GM12878 (cell line): ENCODE data around the gene ABCB9. TPM values are rescaled to one million over a fixed set of nuclear protein-coding genes. Genes with fewer than 3 reads are reported as not detected.

Experiments used
- ATAC-seq: fragments of 200-7000 bp; cut with Tn5 transposase; 3 replicates; pipeline ENCODE4 v1.9.1; 2020; ENCODE audit warnings: mild to moderate bottlenecking, moderate library complexity
- BruUV-seq: library from RNA; stranded (reverse); fragments of 400-500 nt; replicated peaks from 2 replicates; lab custom pipeline; 2021; lab: Mats Ljungman, UMichigan
- CTCF ChIA-PET: fragments of 300-600 bp; sonication (Branson Sonifier 250); formaldehyde crosslinking; extraction: SDS; loops from one replicate; lab custom pipeline; 2021; ENCODE audit warnings: inconsistent platforms; lab: Yijun Ruan, JAX
- POLR2A ChIA-PET: fragments of 350-600 bp; formaldehyde crosslinking; extraction: SDS; loops from one replicate; lab custom pipeline; 2021; ENCODE audit warnings: inconsistent platforms; lab: Charles Lee
- RAD21 ChIA-PET: fragments of 300-600 bp; sonication (Branson Sonifier 250); formaldehyde crosslinking; loops from one replicate; lab custom pipeline; 2023; ENCODE audit warnings: antibody characterized with exemption; ENCODE audit not compliant: unreplicated experiment; lab: Charles Lee
- SMC1A ChIA-PET: fragments of 300-600 bp; sonication (Branson Sonifier 250); formaldehyde crosslinking; loops from one replicate; lab custom pipeline; 2023; ENCODE audit not compliant: unreplicated experiment, uncharacterized antibody; lab: Charles Lee
- DNase-seq: peaks from one replicate; pipeline ENCODE4 v3.0.0-alpha.2; 2011; ENCODE audit warnings: low read depth, low spot score
- FAIRE-seq: peaks from 3 replicates; lab custom pipeline; 2011; peaks lifted over from hg19 to GRCh38; lab: Jason Lieb, UNC
- H2AFZ ChIP-seq: 2 replicates; pipeline ENCODE4 v1.6.0; 2011; ENCODE audit warnings: low read depth, low read length, control low read depth; ENCODE audit not compliant: control insufficient read depth
- H3K27ac ChIP-seq: 2 replicates; pipeline ENCODE4 v1.5.1; 2011; ENCODE audit warnings: control low read depth; ENCODE audit not compliant: control insufficient read depth, insufficient read depth
- H3K27me3 ChIP-seq, 2 experiments: replicated peaks in 1 of 2; 2 replicates each; pipeline versions ENCODE4 v1.6.0 to v1.6.1; 2011; ENCODE audit warnings: low read length in 1 of 2; ENCODE audit not compliant: control insufficient read depth in 2 of 2, insufficient read depth in 2 of 2
- H3K36me3 ChIP-seq, 2 experiments: 2 replicates each; pipeline ENCODE4 v1.5.1; 2011; ENCODE audit warnings: low read length in 1 of 2; ENCODE audit not compliant: control insufficient read depth in 2 of 2, insufficient read depth in 2 of 2
- H3K4me1 ChIP-seq: 2 replicates; pipeline ENCODE4 v1.6.1; 2011; ENCODE audit warnings: mild to moderate bottlenecking, low read length, moderate library complexity, mixed read lengths; ENCODE audit not compliant: control insufficient read depth, insufficient read depth
- H3K4me2 ChIP-seq: 2 replicates; pipeline ENCODE4 v1.6.0; 2011; ENCODE audit warnings: control low read depth; ENCODE audit not compliant: control insufficient read depth, insufficient read depth
- H3K4me3 ChIP-seq: fragments of 200-600 bp; sonication (generic); 2 replicates; pipeline ENCODE4 v1.5.1; 2016
- H3K79me2 ChIP-seq: 2 replicates; pipeline ENCODE4 v1.6.0; 2011; ENCODE audit warnings: low read length; ENCODE audit not compliant: control insufficient read depth, insufficient read depth
- H3K9ac ChIP-seq: 2 replicates; pipeline ENCODE4 v1.8.0; 2011; ENCODE audit warnings: low read length, control low read depth, mixed read lengths; ENCODE audit not compliant: control insufficient read depth, insufficient read depth
- H3K9me3 ChIP-seq: replicated peaks from 3 replicates; pipeline ENCODE4 v1.5.1; 2011; ENCODE audit warnings: mild to moderate bottlenecking, low read length; ENCODE audit not compliant: control insufficient read depth, insufficient read depth
- H4K20me1 ChIP-seq: 2 replicates; pipeline ENCODE4 v1.6.0; 2011; ENCODE audit not compliant: control insufficient read depth, insufficient read depth
- ATF7 ChIP-seq: fragments of 450-650 bp; IDR thresholded peaks from 2 replicates; pipeline ENCODE4 v1.6.1; 2016; ENCODE audit warnings: low read depth, mild to moderate bottlenecking
- BCL11A ChIP-seq: IDR thresholded peaks from 2 replicates; pipeline ENCODE4 v1.6.1; 2011; ENCODE audit warnings: low read depth, low read length
- BHLHE40 ChIP-seq, 2 experiments: fragments of 450-650 bp in 1 of 2; IDR thresholded peaks; 2 replicates each; pipeline ENCODE4 v1.6.1; 2011 to 2017; ENCODE audit warnings: low read depth in 2 of 2, borderline replicate concordance in 1 of 2, improper control_type of control experiment in 1 of 2, low read length in 1 of 2, mild to moderate bottlenecking in 1 of 2
- BMI1 ChIP-seq: fragments of 450-650 bp; IDR thresholded peaks from 2 replicates; pipeline ENCODE4 v1.6.1; 2016; ENCODE audit warnings: mild to moderate bottlenecking, moderate library complexity, borderline replicate concordance
- CTCF ChIP-seq, 3 experiments: IDR thresholded peaks in 2 of 3; conservative IDR thresholded peaks in 1 of 3; 2 replicates each; pipeline ENCODE4 v1.5.1; 2011; ENCODE audit warnings: low read depth in 3 of 3, low read length in 3 of 3, mild to moderate bottlenecking in 3 of 3, control low read depth in 2 of 3, moderate library complexity in 2 of 3, inconsistent platforms in 1 of 3, mixed read lengths in 1 of 3; ENCODE audit not compliant: control insufficient read depth in 2 of 3, insufficient read depth in 1 of 3; ENCODE audit errors: extremely low read depth in 1 of 3
- E4F1 ChIP-seq: fragments of 450-650 bp; IDR thresholded peaks from 2 replicates; pipeline ENCODE4 v1.6.1; 2018; ENCODE audit warnings: borderline replicate concordance, mild to moderate bottlenecking; ENCODE audit not compliant: partially characterized antibody
- ETV6 ChIP-seq, 2 experiments: fragments of 450-650 bp in 1 of 2; IDR thresholded peaks in 1 of 2; conservative IDR thresholded peaks in 1 of 2; 2 replicates each; pipeline ENCODE4 v1.6.1; 2014; ENCODE audit warnings: antibody characterized with exemption in 1 of 2, borderline replicate concordance in 1 of 2, low read depth in 1 of 2, mild to moderate bottlenecking in 1 of 2, moderate library complexity in 1 of 2
- FOS ChIP-seq: IDR thresholded peaks from 3 replicates; pipeline ENCODE4 v1.6.1; 2011; ENCODE audit warnings: borderline replicate concordance; ENCODE audit not compliant: insufficient read length; ENCODE audit errors: extremely low read depth
- FOXK2 ChIP-seq: fragments of 450-650 bp; IDR thresholded peaks from 2 replicates; pipeline ENCODE4 v1.6.1; 2017; ENCODE audit warnings: mild to moderate bottlenecking, moderate library complexity
- HDAC2 ChIP-seq: fragments of 200-600 bp; sonication (generic); IDR thresholded peaks from 2 replicates; pipeline ENCODE4 v1.6.1; 2017
- PAX5 ChIP-seq: IDR thresholded peaks from 2 replicates; pipeline ENCODE4 v1.6.1; 2011; ENCODE audit warnings: low read depth, low read length, borderline replicate concordance
- RFX5 ChIP-seq: IDR thresholded peaks from 2 replicates; pipeline ENCODE4 v1.6.1; 2011; ENCODE audit warnings: low read depth, low read length, improper control_type of control experiment
- SP1 ChIP-seq: IDR thresholded peaks from one replicate; pipeline ENCODE4 v1.6.1; 2011; ENCODE audit warnings: low read depth, low read length
- SUPT20H ChIP-seq: IDR thresholded peaks from 2 replicates; pipeline ENCODE4 v1.6.1; 2011; ENCODE audit warnings: low read depth, mild to moderate bottlenecking, low read length, moderate library complexity, borderline replicate concordance; ENCODE audit not compliant: control insufficient read depth
- TCF12 ChIP-seq: IDR thresholded peaks from 2 replicates; pipeline ENCODE4 v1.6.1; 2011; ENCODE audit warnings: low read depth, mild to moderate bottlenecking, low read length
- ZNF274 ChIP-seq: IDR thresholded peaks from one replicate; pipeline ENCODE4 v1.8.0; 2011; ENCODE audit not compliant: insufficient read length, insufficient read depth
- WGBS: methylation state at CpG from one replicate; pipeline ENCODE4 v1.1.6; 2016; ENCODE audit warnings: low lambda C conversion rate; ENCODE audit not compliant: insufficient replicate concordance, insufficient coverage; ENCODE audit errors: missing lambda C conversion rate; 5-methylcytosine and 5-hydroxymethylcytosine counted together
- in situ Hi-C: fragments of 300-500 bp; cut with MboI; formaldehyde crosslinking; loops from 9 replicates; pipeline ENCODE4 v1.14.3; 2018; ENCODE audit warnings: mixed read lengths
- intact Hi-C: fragments of 100-400 bp; cut with micrococcal nuclease; formaldehyde crosslinking; loops from one replicate; pipeline ENCODE4 v1.14.2; 2022; ENCODE audit not compliant: unreplicated experiment
- polyA plus RNA-seq, 11 experiments: library from polyadenylated mRNA; depleted of rRNA in 4 of 11; unstranded in 6 of 11; stranded (reverse) in 5 of 11; fragments of >200 nt; fragmentation: Nextera tagmentation in 4 of 11; fragmentation: Illumina TruSeq in 1 of 11; extraction: Ambion mirVana in 4 of 11; extraction: Trizol in 1 of 11; gene quantifications; 1 replicate in 1 of 11; 2 replicates in 10 of 11; pipeline versions ENCODE4 v1.2.1 to v1.2.3, GENCODE V29; 2011 to 2016; ENCODE audit warnings: inconsistent platforms in 2 of 11, missing spikeins in 2 of 11, low read depth in 1 of 11
- total RNA-seq, 4 experiments: library from RNA; depleted of rRNA in 3 of 4; stranded (reverse); fragments of >200 nt in 3 of 4; fragmentation: Illumina TruSeq in 1 of 4; extraction: Trizol in 1 of 4; gene quantifications; 2 replicates each; pipeline versions ENCODE4 v1.2.1 to v1.2.3, GENCODE V29; 2013 to 2021
- TF ChIP-seq, protein P1 (sequence below): fragments of 450-650 bp; IDR thresholded peaks from 2 replicates; pipeline ENCODE4 v1.6.1; 2017; ENCODE audit warnings: mild to moderate bottlenecking, moderate library complexity

The ABCB9 gene
- total and polyA plus RNA-seq, 10 of the 15 experiments (the other 5 are each of a cell fraction or from before 2014, with no cell fraction given): 0.37 to 4.9 (median 3.1) TPM

- DNase-seq: no peak
- no peaks in the 10 kb centered on the region; the same call in 2 of the 3 replicates for H3K9me3 ChIP-seq
- WGBS: 71% methylated on average over 9 of the region's 14 CpGs
- ChIA-PET POLR2A (no interaction called here), CTCF (no interaction called here), SMC1A (no interaction called here), RAD21 (interaction anchor here (2.1 kb wide), 1 partner anchor 28 kb away, joined by 5 read pairs; no protein-coding TSS in a partner anchor)
- FAIRE-seq: no peak
- no TSS peak for BruUV-seq
- no peak overlapping the region for H3K4me2 ChIP-seq
- no peak overlapping the region for H3K4me3 ChIP-seq
- intact Hi-C loops (no loop called here), in situ Hi-C loops (no loop called here)
- H3K79me2 ChIP-seq: no peaks in the 10 kb centered on the region
- no peak overlapping the region for H2AFZ ChIP-seq
- no peak overlapping the region for H3K9ac ChIP-seq
- no peaks in the 10 kb centered on the region for H3K36me3 ChIP-seq
- H3K4me1 ChIP-seq: peaks cover 37% of the 10 kb centered on the region
- H4K20me1 ChIP-seq: no peaks in the 10 kb centered on the region
- H3K27me3 ChIP-seq: no peaks in the 10 kb centered on the region
- H3K27ac ChIP-seq: no peak overlapping the region
- ATAC-seq: no peak
- TF ChIP-seq HDAC2: no peak
- TF ChIP-seq CTCF (IDR thresholded peaks at IDR 0.05 in 2 of 3, conservative IDR thresholded peaks at IDR 0.05 in 1 of 3; ENCODE audit: control insufficient read depth in 2 of 3, extremely low read depth in 1 of 3, insufficient read depth in 1 of 3, low read depth in 3 of 3, low read length in 3 of 3): no peak
- no peak for TF ChIP-seq ETV6 (conservative IDR thresholded peaks at IDR 0.05 in 1 of 2, IDR thresholded peaks at IDR 0.05 in 1 of 2; ENCODE audit: borderline replicate concordance in 1 of 2, low read depth in 1 of 2)
- no peak for TF ChIP-seq E4F1
- TF ChIP-seq SUPT20H: no peak
- TF ChIP-seq SP1: no peak
- TF ChIP-seq FOXK2: no peak
- no peak for TF ChIP-seq BMI1
- no peak for TF ChIP-seq BCL11A
- TF ChIP-seq ATF7: no peak
- TF ChIP-seq, protein P1, sequence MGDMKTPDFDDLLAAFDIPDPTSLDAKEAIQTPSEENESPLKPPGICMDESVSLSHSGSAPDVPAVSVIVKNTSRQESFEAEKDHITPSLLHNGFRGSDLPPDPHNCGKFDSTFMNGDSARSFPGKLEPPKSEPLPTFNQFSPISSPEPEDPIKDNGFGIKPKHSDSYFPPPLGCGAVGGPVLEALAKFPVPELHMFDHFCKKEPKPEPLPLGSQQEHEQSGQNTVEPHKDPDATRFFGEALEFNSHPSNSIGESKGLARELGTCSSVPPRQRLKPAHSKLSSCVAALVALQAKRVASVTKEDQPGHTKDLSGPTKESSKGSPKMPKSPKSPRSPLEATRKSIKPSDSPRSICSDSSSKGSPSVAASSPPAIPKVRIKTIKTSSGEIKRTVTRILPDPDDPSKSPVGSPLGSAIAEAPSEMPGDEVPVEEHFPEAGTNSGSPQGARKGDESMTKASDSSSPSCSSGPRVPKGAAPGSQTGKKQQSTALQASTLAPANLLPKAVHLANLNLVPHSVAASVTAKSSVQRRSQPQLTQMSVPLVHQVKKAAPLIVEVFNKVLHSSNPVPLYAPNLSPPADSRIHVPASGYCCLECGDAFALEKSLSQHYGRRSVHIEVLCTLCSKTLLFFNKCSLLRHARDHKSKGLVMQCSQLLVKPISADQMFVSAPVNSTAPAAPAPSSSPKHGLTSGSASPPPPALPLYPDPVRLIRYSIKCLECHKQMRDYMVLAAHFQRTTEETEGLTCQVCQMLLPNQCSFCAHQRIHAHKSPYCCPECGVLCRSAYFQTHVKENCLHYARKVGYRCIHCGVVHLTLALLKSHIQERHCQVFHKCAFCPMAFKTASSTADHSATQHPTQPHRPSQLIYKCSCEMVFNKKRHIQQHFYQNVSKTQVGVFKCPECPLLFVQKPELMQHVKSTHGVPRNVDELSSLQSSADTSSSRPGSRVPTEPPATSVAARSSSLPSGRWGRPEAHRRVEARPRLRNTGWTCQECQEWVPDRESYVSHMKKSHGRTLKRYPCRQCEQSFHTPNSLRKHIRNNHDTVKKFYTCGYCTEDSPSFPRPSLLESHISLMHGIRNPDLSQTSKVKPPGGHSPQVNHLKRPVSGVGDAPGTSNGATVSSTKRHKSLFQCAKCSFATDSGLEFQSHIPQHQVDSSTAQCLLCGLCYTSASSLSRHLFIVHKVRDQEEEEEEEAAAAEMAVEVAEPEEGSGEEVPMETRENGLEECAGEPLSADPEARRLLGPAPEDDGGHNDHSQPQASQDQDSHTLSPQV: no peak
- no peak for TF ChIP-seq ZNF274
- no peak for TF ChIP-seq FOS
- no peak for TF ChIP-seq BHLHE40 (IDR thresholded peaks at IDR 0.05; ENCODE audit: borderline replicate concordance in 1 of 2, low read depth in 2 of 2, low read length in 1 of 2)
- TF ChIP-seq RFX5: no peak
- TF ChIP-seq PAX5: no peak
- no peak for TF ChIP-seq TCF12
These were observed 37.1 kb downstream of the ABCB9 start for GRCh38 chr12:122929148-122929538.
